GM23338 (cell line): ENCODE results near the gene PLCD3. TPM values are rescaled to one million over a fixed set of nuclear protein-coding genes. Genes with fewer than 3 reads are reported as not detected.

Experiments used
- ATAC-seq: fragments of 200-7000 bp; cut with Tn5 transposase; 3 replicates; pipeline ENCODE4 v1.9.1; 2020
- DNase-seq: peaks from one replicate; pipeline ENCODE4 v3.0.0-alpha.2; 2015; ENCODE audit warnings: low spot score
- H2AFZ ChIP-seq: fragments of 200-600 bp; sonication (generic); 2 replicates; pipeline ENCODE4 v1.8.0; 2016; ENCODE audit warnings: antibody characterized with exemption, mild to moderate bottlenecking, moderate library complexity
- H3F3A ChIP-seq: fragments of 200-600 bp; sonication (generic); replicated peaks from 2 replicates; pipeline ENCODE4 v1.8.0; 2017; ENCODE audit warnings: antibody characterized with exemption, mixed run types, low read depth
- H3K27ac ChIP-seq: fragments of 200-600 bp; sonication (generic); 2 replicates; pipeline ENCODE4 v1.6.1; 2016; ENCODE audit warnings: low read depth
- H3K27me3 ChIP-seq: fragments of 200-600 bp; sonication (generic); 2 replicates; pipeline ENCODE4 v1.8.0; 2016; ENCODE audit warnings: mild to moderate bottlenecking, mixed run types, moderate library complexity; ENCODE audit not compliant: insufficient read depth
- H3K36me3 ChIP-seq: fragments of 200-600 bp; sonication (generic); 2 replicates; pipeline ENCODE4 v1.8.0; 2016; ENCODE audit warnings: mild to moderate bottlenecking; ENCODE audit not compliant: insufficient read depth
- H3K4me1 ChIP-seq: fragments of 200-600 bp; sonication (generic); 2 replicates; pipeline ENCODE4 v1.8.0; 2016; ENCODE audit warnings: mild to moderate bottlenecking, moderate library complexity; ENCODE audit not compliant: insufficient read depth
- H3K4me2 ChIP-seq: fragments of 200-600 bp; sonication (generic); 2 replicates; pipeline ENCODE4 v1.7.1; 2017; ENCODE audit warnings: mixed run types
- H3K4me3 ChIP-seq: fragments of 200-600 bp; sonication (generic); 2 replicates; pipeline ENCODE4 v1.6.1; 2016; ENCODE audit warnings: mixed run types
- H3K79me2 ChIP-seq: fragments of 200-600 bp; sonication (generic); replicated peaks from 2 replicates; pipeline ENCODE4 v1.8.0; 2017; ENCODE audit warnings: mild to moderate bottlenecking; ENCODE audit not compliant: insufficient read depth
- H3K9me2 ChIP-seq: fragments of 200-600 bp; sonication (generic); 2 replicates; pipeline ENCODE4 v1.8.0; 2017; ENCODE audit not compliant: insufficient read depth
- H4K20me1 ChIP-seq: fragments of 200-600 bp; sonication (generic); replicated peaks from 2 replicates; pipeline ENCODE4 v1.8.0; 2017; ENCODE audit warnings: mild to moderate bottlenecking; ENCODE audit not compliant: insufficient read depth
- H3K27ac Mint-ChIP-seq: 2 replicates; pipeline ENCODE4 v1.8.0; 2020; ENCODE audit warnings: inconsistent platforms, mild to moderate bottlenecking, moderate library complexity, mixed read lengths
- H3K27me3 Mint-ChIP-seq: 3 replicates; pipeline ENCODE4 v1.8.0; 2022; ENCODE audit warnings: low read depth, mild to moderate bottlenecking, moderate library complexity, mixed read lengths, inconsistent platforms; ENCODE audit not compliant: insufficient read depth, poor library complexity
- H3K36me3 Mint-ChIP-seq: 3 replicates; pipeline ENCODE4 v1.8.0; 2021; ENCODE audit warnings: low read depth, mild to moderate bottlenecking, inconsistent platforms, moderate library complexity, mixed read lengths
- H3K4me1 Mint-ChIP-seq: 3 replicates; pipeline ENCODE4 v1.8.0; 2020; ENCODE audit warnings: mild to moderate bottlenecking, inconsistent platforms, mixed read lengths
- H3K4me3 Mint-ChIP-seq: 3 replicates; pipeline ENCODE4 v1.8.0; 2021; ENCODE audit warnings: moderate library complexity, mild to moderate bottlenecking, inconsistent platforms, mixed read lengths
- H3K9me3 Mint-ChIP-seq: 3 replicates; pipeline ENCODE4 v1.8.0; 2020; ENCODE audit warnings: moderate library complexity, mild to moderate bottlenecking, inconsistent platforms, mixed read lengths
- EZH2 ChIP-seq: fragments of 200-600 bp; sonication (generic); IDR thresholded peaks from one replicate; pipeline ENCODE4 v1.8.0; 2017; ENCODE audit warnings: antibody characterized with exemption, mild to moderate bottlenecking, low read depth; ENCODE audit not compliant: unreplicated experiment
- STAT1 ChIP-seq: IDR thresholded peaks from one replicate; pipeline ENCODE4 v1.6.1; 2016; ENCODE audit warnings: antibody characterized with exemption; ENCODE audit not compliant: unreplicated experiment
- ZNF114 ChIP-seq: fragments of 250-450 bp; sonication (Bioruptor Pico); IDR thresholded peaks from 2 replicates; pipeline ENCODE4 v1.5.0; 2020; ENCODE audit warnings: mild to moderate bottlenecking, moderate library complexity
- ZNF331 ChIP-seq: fragments of 250-450 bp; sonication (Bioruptor Pico); IDR thresholded peaks from 2 replicates; pipeline ENCODE4 v1.5.0; 2020; ENCODE audit warnings: low read depth, mild to moderate bottlenecking, moderate library complexity
- polyA plus RNA-seq: library from polyadenylated mRNA; unstranded; fragments of >200 nt; fragmentation: Nextera tagmentation; extraction: Ambion mirVana; gene quantifications from 2 replicates; pipeline ENCODE4 v1.2.1, GENCODE V29; 2016
- total RNA-seq: library from RNA; depleted of rRNA; stranded (reverse); fragments of >200 nt; shearing (Covaris generic); gene quantifications from 2 replicates; pipeline ENCODE4 v1.2.3, GENCODE V29; 2014
- TF ChIP-seq, protein P1 (sequence below), 2 experiments: fragments of 200-600 bp in 1 of 2; sonication (generic) in 1 of 2; conservative IDR thresholded peaks; 2 replicates each; pipeline versions ENCODE4 v1.5.1 to v1.6.1; 2016 to 2017; ENCODE audit warnings: antibody characterized with exemption in 2 of 2, low read depth in 2 of 2, mild to moderate bottlenecking in 2 of 2, moderate library complexity in 1 of 2
- TF ChIP-seq, protein P2 (sequence below): fragments of 250-450 bp; sonication (Bioruptor Pico); IDR thresholded peaks from 2 replicates; pipeline ENCODE4 v1.5.0; 2020; ENCODE audit warnings: mild to moderate bottlenecking, moderate library complexity
- TF ChIP-seq, protein P3 (sequence below): IDR thresholded peaks from 2 replicates; pipeline ENCODE4 v1.6.1; 2016; ENCODE audit warnings: antibody characterized with exemption

PLCD3 gene
- total and polyA plus RNA-seq, 2 experiments from 2014 or later, result 3.0 to 32.1 TPM

DNA sequence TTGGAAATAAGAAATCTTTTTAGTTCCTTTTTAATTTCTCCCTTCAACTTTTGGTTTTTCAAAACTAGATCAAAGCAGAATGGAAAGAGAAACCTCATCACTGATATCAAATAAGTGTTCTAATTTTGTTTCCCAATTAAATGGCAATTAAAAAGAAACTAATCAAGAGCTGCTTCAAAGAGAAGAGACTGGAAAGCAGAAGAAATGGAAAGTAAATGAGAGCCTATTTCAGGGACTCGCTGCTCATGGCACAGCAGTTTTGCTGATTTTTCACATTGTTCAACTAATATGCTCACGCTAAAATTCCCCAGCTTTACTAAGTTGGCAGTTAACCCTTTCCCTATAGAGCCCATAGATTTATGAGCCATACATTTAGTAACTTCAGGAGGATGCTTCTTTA is 64.7 kb downstream of the PLCD3 start:
- Histone ChIP-seq H4K20me1 (peaks cover 24% of the 10 kb centered on the region), H2AFZ (no peak overlapping the region), H3K4me3 (no peak overlapping the region), H3K4me1 (peaks cover under 1% of the 10 kb centered on the region; the same call in 1 of the 2 replicates), H3K4me2 (no peak overlapping the region), H3K79me2 (peaks cover 98% of the 10 kb centered on the region), H3K27ac (no peak overlapping the region), H3F3A (0 out of 2 replicates have a peak, but pooled peaks cover 4% of the 10 kb centered on the region), H3K36me3 (peaks cover 10% of the 10 kb centered on the region; the same call in 1 of the 2 replicates), H3K27me3 (no peaks in the 10 kb centered on the region), H3K9me2 (no peaks in the 10 kb centered on the region)
- Mint-ChIP-seq H3K9me3 (no peaks in the 10 kb centered on the region), H3K4me1 (no peaks in the 10 kb centered on the region), H3K4me3 (no peak overlapping the region), H3K36me3 (peaks cover 36% of the 10 kb centered on the region), H3K27ac (no peak overlapping the region), H3K27me3 (no peaks in the 10 kb centered on the region)
- TF ChIP-seq, protein P1, sequence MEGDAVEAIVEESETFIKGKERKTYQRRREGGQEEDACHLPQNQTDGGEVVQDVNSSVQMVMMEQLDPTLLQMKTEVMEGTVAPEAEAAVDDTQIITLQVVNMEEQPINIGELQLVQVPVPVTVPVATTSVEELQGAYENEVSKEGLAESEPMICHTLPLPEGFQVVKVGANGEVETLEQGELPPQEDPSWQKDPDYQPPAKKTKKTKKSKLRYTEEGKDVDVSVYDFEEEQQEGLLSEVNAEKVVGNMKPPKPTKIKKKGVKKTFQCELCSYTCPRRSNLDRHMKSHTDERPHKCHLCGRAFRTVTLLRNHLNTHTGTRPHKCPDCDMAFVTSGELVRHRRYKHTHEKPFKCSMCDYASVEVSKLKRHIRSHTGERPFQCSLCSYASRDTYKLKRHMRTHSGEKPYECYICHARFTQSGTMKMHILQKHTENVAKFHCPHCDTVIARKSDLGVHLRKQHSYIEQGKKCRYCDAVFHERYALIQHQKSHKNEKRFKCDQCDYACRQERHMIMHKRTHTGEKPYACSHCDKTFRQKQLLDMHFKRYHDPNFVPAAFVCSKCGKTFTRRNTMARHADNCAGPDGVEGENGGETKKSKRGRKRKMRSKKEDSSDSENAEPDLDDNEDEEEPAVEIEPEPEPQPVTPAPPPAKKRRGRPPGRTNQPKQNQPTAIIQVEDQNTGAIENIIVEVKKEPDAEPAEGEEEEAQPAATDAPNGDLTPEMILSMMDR (conservative IDR thresholded peaks at IDR 0.05; ENCODE audit: low read depth in 2 of 2), result no peak
- no peak for TF ChIP-seq ZNF114 (CRISPR knock-in tag)
- no peak for TF ChIP-seq EZH2
- TF ChIP-seq ZNF331 (CRISPR knock-in tag), result no peak
- no peak for DNase-seq
- ATAC-seq, result no peak

DNA sequence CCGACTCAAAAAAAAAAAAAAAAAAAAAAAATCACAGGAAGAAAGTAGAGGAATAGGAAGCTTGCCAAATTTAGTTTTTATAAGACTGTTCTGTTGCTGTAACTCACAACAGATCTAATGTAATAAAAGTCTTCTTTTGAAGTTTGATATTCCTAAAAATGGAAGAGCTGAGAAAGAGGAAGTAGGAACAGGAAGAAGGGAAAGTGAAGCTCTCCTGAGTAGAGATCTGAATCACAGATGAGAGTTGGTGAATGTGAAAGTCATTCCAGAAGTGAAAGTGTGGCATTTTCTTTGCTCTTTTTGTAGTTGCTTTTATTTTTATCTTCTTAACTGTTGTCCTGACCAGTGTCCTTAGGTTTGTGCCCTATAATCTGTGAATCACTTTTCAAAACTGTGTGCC is 69.1 kb downstream of the PLCD3 start:
- Histone ChIP-seq H3K27me3 (no peaks in the 10 kb centered on the region), H3K27ac (no peak overlapping the region), H3K36me3 (peaks cover 4% of the 10 kb centered on the region; the same call in 1 of the 2 replicates), H4K20me1 (peaks cover 17% of the 10 kb centered on the region), H3K4me3 (no peak overlapping the region), H3K79me2 (peaks cover 79% of the 10 kb centered on the region), H3F3A (peaks cover 12% of the 10 kb centered on the region; the same call in 1 of the 2 replicates), H2AFZ (no peak overlapping the region), H3K4me2 (no peak overlapping the region), H3K4me1 (peaks cover 9% of the 10 kb centered on the region), H3K9me2 (no peaks in the 10 kb centered on the region)
- DNase-seq (no peak), ATAC-seq (no peak)
- peaks cover 6% of the 10 kb centered on the region; the same call in 2 of the 3 replicates for H3K4me1 Mint-ChIP-seq
- H3K36me3 Mint-ChIP-seq, result peaks cover 21% of the 10 kb centered on the region
- peak overlapping the region; percentile 25; the same call in 1 of the 3 replicates for H3K4me3 Mint-ChIP-seq
- H3K9me3 Mint-ChIP-seq, result no peaks in the 10 kb centered on the region
- H3K27me3 Mint-ChIP-seq, result peaks cover 5% of the 10 kb centered on the region
- no peak overlapping the region for H3K27ac Mint-ChIP-seq
- TF ChIP-seq EZH2 (no peak), STAT1 (no peak), ZNF331 (CRISPR knock-in tag) (no peak)
- TF ChIP-seq, protein P2, sequence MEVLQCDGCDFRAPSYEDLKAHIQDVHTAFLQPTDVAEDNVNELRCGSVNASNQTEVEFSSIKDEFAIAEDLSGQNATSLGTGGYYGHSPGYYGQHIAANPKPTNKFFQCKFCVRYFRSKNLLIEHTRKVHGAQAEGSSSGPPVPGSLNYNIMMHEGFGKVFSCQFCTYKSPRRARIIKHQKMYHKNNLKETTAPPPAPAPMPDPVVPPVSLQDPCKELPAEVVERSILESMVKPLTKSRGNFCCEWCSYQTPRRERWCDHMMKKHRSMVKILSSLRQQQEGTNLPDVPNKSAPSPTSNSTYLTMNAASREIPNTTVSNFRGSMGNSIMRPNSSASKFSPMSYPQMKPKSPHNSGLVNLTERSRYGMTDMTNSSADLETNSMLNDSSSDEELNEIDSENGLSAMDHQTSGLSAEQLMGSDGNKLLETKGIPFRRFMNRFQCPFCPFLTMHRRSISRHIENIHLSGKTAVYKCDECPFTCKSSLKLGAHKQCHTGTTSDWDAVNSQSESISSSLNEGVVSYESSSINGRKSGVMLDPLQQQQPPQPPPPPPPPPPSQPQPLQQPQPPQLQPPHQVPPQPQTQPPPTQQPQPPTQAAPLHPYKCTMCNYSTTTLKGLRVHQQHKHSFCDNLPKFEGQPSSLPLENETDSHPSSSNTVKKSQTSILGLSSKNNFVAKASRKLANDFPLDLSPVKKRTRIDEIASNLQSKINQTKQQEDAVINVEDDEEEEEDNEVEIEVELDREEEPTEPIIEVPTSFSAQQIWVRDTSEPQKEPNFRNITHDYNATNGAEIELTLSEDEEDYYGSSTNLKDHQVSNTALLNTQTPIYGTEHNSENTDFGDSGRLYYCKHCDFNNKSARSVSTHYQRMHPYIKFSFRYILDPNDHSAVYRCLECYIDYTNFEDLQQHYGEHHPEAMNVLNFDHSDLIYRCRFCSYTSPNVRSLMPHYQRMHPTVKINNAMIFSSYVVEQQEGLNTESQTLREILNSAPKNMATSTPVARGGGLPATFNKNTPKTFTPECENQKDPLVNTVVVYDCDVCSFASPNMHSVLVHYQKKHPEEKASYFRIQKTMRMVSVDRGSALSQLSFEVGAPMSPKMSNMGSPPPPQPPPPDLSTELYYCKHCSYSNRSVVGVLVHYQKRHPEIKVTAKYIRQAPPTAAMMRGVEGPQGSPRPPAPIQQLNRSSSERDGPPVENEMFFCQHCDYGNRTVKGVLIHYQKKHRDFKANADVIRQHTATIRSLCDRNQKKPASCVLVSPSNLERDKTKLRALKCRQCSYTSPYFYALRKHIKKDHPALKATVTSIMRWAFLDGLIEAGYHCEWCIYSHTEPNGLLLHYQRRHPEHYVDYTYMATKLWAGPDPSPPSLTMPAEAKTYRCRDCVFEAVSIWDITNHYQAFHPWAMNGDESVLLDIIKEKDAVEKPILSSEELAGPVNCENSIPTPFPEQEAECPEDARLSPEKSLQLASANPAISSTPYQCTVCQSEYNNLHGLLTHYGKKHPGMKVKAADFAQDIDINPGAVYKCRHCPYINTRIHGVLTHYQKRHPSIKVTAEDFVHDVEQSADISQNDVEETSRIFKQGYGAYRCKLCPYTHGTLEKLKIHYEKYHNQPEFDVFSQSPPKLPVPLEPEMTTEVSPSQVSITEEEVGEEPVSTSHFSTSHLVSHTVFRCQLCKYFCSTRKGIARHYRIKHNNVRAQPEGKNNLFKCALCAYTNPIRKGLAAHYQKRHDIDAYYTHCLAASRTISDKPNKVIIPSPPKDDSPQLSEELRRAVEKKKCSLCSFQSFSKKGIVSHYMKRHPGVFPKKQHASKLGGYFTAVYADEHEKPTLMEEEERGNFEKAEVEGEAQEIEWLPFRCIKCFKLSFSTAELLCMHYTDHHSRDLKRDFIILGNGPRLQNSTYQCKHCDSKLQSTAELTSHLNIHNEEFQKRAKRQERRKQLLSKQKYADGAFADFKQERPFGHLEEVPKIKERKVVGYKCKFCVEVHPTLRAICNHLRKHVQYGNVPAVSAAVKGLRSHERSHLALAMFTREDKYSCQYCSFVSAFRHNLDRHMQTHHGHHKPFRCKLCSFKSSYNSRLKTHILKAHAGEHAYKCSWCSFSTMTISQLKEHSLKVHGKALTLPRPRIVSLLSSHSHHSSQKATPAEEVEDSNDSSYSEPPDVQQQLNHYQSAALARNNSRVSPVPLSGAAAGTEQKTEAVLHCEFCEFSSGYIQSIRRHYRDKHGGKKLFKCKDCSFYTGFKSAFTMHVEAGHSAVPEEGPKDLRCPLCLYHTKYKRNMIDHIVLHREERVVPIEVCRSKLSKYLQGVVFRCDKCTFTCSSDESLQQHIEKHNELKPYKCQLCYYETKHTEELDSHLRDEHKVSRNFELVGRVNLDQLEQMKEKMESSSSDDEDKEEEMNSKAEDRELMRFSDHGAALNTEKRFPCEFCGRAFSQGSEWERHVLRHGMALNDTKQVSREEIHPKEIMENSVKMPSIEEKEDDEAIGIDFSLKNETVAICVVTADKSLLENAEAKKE (CRISPR knock-in tag), result no peak
- TF ChIP-seq, protein P3, sequence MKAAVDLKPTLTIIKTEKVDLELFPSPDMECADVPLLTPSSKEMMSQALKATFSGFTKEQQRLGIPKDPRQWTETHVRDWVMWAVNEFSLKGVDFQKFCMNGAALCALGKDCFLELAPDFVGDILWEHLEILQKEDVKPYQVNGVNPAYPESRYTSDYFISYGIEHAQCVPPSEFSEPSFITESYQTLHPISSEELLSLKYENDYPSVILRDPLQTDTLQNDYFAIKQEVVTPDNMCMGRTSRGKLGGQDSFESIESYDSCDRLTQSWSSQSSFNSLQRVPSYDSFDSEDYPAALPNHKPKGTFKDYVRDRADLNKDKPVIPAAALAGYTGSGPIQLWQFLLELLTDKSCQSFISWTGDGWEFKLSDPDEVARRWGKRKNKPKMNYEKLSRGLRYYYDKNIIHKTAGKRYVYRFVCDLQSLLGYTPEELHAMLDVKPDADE, result no peak
- TF ChIP-seq, protein P1 (conservative IDR thresholded peaks at IDR 0.05; ENCODE audit: low read depth in 2 of 2), result no peak
